Activated CD8-positive, alpha-beta T cell treated with anti-CD3 and anti-CD28 coated beads for 36 hours (primary cell): ENCODE results near the gene OR52B4. TPM values are rescaled to one million over a fixed set of nuclear protein-coding genes. Genes with fewer than 3 reads are reported as not detected.

Experiments used
- ATAC-seq: fragments of 200-7000 bp; cut with Tn5 transposase; one replicate; pipeline ENCODE4 v1.10.0; 2021; ENCODE audit warnings: mild to moderate bottlenecking, moderate library complexity
- CTCF ChIA-PET: fragments of 350-600 bp; sonication (Branson Sonifier 250); formaldehyde crosslinking; loops from one replicate; lab custom pipeline; 2021; ENCODE audit warnings: antibody characterized with exemption; lab: Charles Lee
- POLR2A ChIA-PET: fragments of 350-600 bp; sonication (Branson Sonifier 250); formaldehyde crosslinking; loops from one replicate; lab custom pipeline; 2021; ENCODE audit warnings: antibody characterized with exemption; lab: Charles Lee
- DNase-seq: peaks from one replicate; pipeline ENCODE4 v3.0.0-alpha.2; 2020
- H3K27ac Mint-ChIP-seq: one replicate; pipeline ENCODE4 v1.8.0; 2021; ENCODE audit warnings: mild to moderate bottlenecking, mixed read lengths
- H3K27me3 Mint-ChIP-seq: one replicate; pipeline ENCODE4 v1.8.0; 2021; ENCODE audit warnings: mixed read lengths
- H3K36me3 Mint-ChIP-seq: one replicate; pipeline ENCODE4 v1.8.0; 2021; ENCODE audit warnings: low read depth, mixed read lengths
- H3K4me1 Mint-ChIP-seq: one replicate; pipeline ENCODE4 v1.8.0; 2021; ENCODE audit warnings: low read depth, mixed read lengths
- H3K4me3 Mint-ChIP-seq: one replicate; pipeline ENCODE4 v1.8.0; 2021; ENCODE audit warnings: mild to moderate bottlenecking, moderate library complexity, mixed read lengths
- H3K9me3 Mint-ChIP-seq: one replicate; pipeline ENCODE4 v1.8.0; 2021; ENCODE audit warnings: mixed read lengths
- CTCF ChIP-seq: fragments of 200-600 bp; IDR thresholded peaks from one replicate; pipeline ENCODE4 v1.8.0; 2022; ENCODE audit warnings: antibody characterized with exemption, mild to moderate bottlenecking
- intact Hi-C: fragments of 100-400 bp; cut with micrococcal nuclease; formaldehyde crosslinking; loops from one replicate; pipeline ENCODE4 v1.10.0; 2022
- total RNA-seq, 2 experiments: library from RNA; stranded (reverse); gene quantifications; one replicate each; pipeline ENCODE4 v1.2.3, GENCODE V29; 2021

The OR52B4 gene
- total RNA-seq, 2 experiments from 2014 or later = not detected

GRCh38 chr11:4393209-4393857 lies 25.1 kb upstream of the OR52B4 start, which contains the start of gene TRIM21:
TSS of gene TRIM21 (minus strand) at chr11:4393702. CDS start at chr11:4390409, 3,293 bp downstream.
- intact Hi-C loops = no loop called here
- POLR2A ChIA-PET = interaction anchor here (0.8 to 1.8 kb wide), 2 partner anchors 12 to 34 kb away, joined by 3 to 5 read pairs; no protein-coding TSS in a partner anchor

DNA sequence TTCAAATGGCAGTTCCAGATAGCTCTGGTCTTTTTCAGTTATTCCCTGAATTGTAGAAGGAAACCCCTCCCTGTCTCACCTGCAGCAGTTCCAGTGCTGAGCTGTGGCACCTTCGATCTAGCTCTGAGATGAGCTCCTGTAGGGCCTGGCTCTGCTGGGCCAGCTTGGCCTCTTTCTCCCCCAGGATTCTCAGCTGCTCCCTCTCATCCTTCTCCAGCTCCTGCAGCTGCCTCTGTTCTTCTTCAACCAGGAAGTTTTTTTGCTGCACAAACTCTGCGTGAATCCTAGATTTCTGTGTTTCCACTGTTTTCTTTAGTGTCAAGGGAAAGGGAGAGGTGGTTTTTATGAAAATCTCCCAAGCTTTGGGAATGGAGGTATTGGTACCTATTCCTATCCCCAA lies 20.0 kb upstream of the OR52B4 start:
- H3K4me1 Mint-ChIP-seq = peaks cover 22% of the 10 kb centered on the region
- H3K9me3 Mint-ChIP-seq = no peaks in the 10 kb centered on the region
- CTCF ChIA-PET = interaction anchor here (1.2 kb wide), 1 partner anchor 12 kb away, joined by 3 read pairs; no protein-coding TSS in a partner anchor
- no peak for TF ChIP-seq CTCF
- intact Hi-C loops = no loop called here
- ATAC-seq = no peak
- no peaks in the 10 kb centered on the region for H3K27me3 Mint-ChIP-seq
- H3K4me3 Mint-ChIP-seq = no peak overlapping the region
- DNase-seq = no peak
- H3K36me3 Mint-ChIP-seq = peaks cover 70% of the 10 kb centered on the region
- no peak overlapping the region for H3K27ac Mint-ChIP-seq
- POLR2A ChIA-PET = no interaction called here

More at GRCh38 chr11:4393209-4393857, 25.1 kb upstream of the OR52B4 start, which contains the start of gene TRIM21:
- H3K27ac Mint-ChIP-seq = peak within 1 kb of the TSS; percentile 93
- CTCF ChIA-PET = interaction anchor here (1.0 to 2.0 kb wide), 4 partner anchors 10 to 214 kb away, joined by 3 to 8 read pairs (median 4); no protein-coding TSS in a partner anchor
- no peak for TF ChIP-seq CTCF
- peaks cover 2% of the 10 kb centered on the region for H3K9me3 Mint-ChIP-seq
- H3K4me1 Mint-ChIP-seq = peaks cover 31% of the 10 kb centered on the region
- ATAC-seq (peak; percentile 99), DNase-seq (peak; percentile 94)
- H3K4me3 Mint-ChIP-seq = peak within 1 kb of the TSS; percentile 89
- H3K36me3 Mint-ChIP-seq = peaks cover 38% of the 10 kb centered on the region
- peaks cover 3% of the 10 kb centered on the region for H3K27me3 Mint-ChIP-seq

DNA sequence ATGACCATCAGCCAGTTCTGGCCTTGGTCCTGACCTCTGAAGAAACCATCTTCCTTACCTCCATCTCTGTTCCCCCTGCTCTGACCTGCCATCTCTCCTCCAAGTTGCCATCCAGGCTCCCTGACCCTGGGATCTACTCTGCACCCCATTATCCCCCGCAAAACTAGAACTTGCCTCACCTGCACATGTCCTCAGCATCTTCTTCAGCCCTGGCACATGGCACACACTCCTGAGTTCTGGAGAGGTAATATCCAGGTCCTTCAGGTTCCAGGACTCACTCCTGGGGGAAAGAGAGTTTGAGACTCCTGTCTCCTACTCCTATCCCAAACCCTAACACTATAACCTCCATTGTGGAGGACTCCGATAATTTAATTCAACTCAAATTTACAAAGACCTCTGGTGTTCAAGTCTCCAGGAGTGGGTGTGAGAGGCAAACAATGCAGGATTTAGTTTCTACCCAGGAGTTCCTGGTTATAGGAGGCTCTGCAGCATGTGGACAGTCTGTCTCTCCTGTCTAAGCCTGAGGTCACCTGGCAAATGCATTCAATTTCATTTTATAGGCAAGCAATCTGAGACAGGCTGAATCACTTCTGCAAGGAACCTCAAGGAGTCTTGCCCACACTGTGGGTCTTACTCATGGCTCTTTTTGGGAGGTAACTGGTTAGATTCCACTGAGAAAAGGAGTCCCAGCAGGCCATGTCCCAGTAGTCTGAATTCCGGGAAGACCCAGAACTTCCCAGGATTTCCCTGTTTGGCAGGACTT lies 18.0 kb upstream of the OR52B4 start:
- H3K27me3 Mint-ChIP-seq = no peaks in the 10 kb centered on the region
- DNase-seq (no peak), ATAC-seq (no peak)
- no peak overlapping the region for H3K4me3 Mint-ChIP-seq
- H3K9me3 Mint-ChIP-seq = no peaks in the 10 kb centered on the region
- ChIA-PET CTCF (interaction anchor here (1.6 kb wide), 1 partner anchor 199 kb away, joined by 5 read pairs; no protein-coding TSS in a partner anchor), POLR2A (no interaction called here)
- intact Hi-C loops = no loop called here
- peaks cover 7% of the 10 kb centered on the region for H3K4me1 Mint-ChIP-seq
- TF ChIP-seq CTCF = no peak
- peaks cover 58% of the 10 kb centered on the region for H3K36me3 Mint-ChIP-seq
- no peak overlapping the region for H3K27ac Mint-ChIP-seq

- H3K9me3 Mint-ChIP-seq = no peaks in the 10 kb centered on the region
- CTCF ChIA-PET = no interaction called here
- POLR2A ChIA-PET = interaction anchor here (1.3 kb wide), 1 partner anchor 11 kb away, joined by 5 read pairs; the partner anchor contains the start of gene TRIM21
- TF ChIP-seq CTCF = no peak
- no peaks in the 10 kb centered on the region for H3K27me3 Mint-ChIP-seq
- peaks cover 26% of the 10 kb centered on the region for H3K36me3 Mint-ChIP-seq
- no peak overlapping the region for H3K27ac Mint-ChIP-seq
- ATAC-seq (no peak), DNase-seq (no peak)
- no peaks in the 10 kb centered on the region for H3K4me1 Mint-ChIP-seq
- no peak overlapping the region for H3K4me3 Mint-ChIP-seq
- intact Hi-C loops = no loop called here
Observed at GRCh38 chr11:4381901-4382300, 13.7 kb upstream of the OR52B4 start.
